ENCODE results near the gene RBP2.

- no peak for TF ChIP-seq CTCF (IDR thresholded peaks at IDR 0.05; ENCODE audit: low read depth, low read length)
- no peak for TF ChIP-seq EZH2phosphoT487 (IDR thresholded peaks at IDR 0.05; ENCODE audit: low read depth)
Measured at GRCh38 chr3:139433089-139433488, 43.2 kb downstream of the RBP2 start.

All from OCI-LY3 (cell line).